ENCODE data around the gene ZNF423.

DNA sequence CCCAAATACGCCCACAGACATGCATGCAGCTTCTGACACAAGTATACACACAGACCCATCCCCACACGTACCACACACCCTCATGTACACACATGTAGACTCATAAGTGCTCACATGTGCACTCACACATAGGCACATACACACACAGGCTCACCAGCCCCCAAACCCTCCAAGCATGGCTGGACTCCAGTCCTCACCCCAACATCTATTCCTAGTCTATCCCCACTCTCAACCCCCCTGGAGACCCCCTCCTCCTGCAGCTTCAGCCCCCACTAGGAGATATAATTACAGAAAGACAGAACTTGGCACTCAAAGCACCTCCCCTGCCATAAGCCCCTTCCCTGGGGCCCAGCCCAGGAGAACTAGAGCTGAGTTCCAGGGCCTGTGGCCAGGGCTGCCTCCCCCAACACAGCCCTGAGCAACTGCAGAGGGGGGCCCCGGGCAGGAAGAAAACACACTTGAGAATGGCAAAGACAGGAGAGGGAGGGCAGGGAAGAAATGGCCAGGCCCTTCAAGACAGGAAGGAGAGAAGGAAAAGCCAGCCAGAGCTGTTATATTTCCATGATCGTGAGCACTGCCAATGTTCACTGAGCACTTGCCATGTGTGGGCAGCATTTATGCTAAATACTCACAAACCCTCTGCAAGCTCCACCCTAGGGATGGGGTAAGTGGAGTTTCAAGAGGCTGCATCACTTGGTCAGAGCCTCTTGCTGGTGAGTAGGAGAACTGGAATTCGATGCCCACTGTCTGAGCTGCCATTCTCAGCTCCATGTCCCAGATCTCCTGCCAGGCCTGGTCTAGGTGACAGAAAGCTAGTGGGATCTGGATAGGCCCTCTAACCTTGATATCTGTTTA is 224.5 kb downstream of the ZNF423 start:
- TF ChIP-seq EZH2 (optimal IDR thresholded peaks at IDR 0.05; ENCODE audit: low read depth, low read length): no peak
- TF ChIP-seq, protein P1, sequence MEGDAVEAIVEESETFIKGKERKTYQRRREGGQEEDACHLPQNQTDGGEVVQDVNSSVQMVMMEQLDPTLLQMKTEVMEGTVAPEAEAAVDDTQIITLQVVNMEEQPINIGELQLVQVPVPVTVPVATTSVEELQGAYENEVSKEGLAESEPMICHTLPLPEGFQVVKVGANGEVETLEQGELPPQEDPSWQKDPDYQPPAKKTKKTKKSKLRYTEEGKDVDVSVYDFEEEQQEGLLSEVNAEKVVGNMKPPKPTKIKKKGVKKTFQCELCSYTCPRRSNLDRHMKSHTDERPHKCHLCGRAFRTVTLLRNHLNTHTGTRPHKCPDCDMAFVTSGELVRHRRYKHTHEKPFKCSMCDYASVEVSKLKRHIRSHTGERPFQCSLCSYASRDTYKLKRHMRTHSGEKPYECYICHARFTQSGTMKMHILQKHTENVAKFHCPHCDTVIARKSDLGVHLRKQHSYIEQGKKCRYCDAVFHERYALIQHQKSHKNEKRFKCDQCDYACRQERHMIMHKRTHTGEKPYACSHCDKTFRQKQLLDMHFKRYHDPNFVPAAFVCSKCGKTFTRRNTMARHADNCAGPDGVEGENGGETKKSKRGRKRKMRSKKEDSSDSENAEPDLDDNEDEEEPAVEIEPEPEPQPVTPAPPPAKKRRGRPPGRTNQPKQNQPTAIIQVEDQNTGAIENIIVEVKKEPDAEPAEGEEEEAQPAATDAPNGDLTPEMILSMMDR (IDR thresholded peaks at IDR 0.05; ENCODE audit: low read length): no peak
- no peak for TF ChIP-seq EZH2phosphoT487 (IDR thresholded peaks at IDR 0.05; ENCODE audit: low read length)

All from MM.1S (cell line).